HAP-1 (cell line): ENCODE measurements around the gene EIF3K.
"Not testable (repeated sequence)": the region's sequence is repeated elsewhere in the genome, so short reads cannot be mapped to it uniquely, and the experiment has no call there.

Experiments
- DNase-seq, 2 experiments: peaks; one replicate each; pipeline ENCODE4 v3.0.0-alpha.2; 2016 to 2020; ENCODE audit warnings: low spot score in 2 of 2
- H3K27me3 ChIP-seq: fragments of 250-450 bp; sonication (Bioruptor Pico); 2 replicates; pipeline ENCODE4 v1.5.1; 2020; ENCODE audit warnings: low read depth, mild to moderate bottlenecking, moderate library complexity
- H3K36me3 ChIP-seq: fragments of 250-450 bp; sonication (Bioruptor Pico); replicated peaks from 2 replicates; pipeline ENCODE4 v1.5.1; 2020; ENCODE audit warnings: mild to moderate bottlenecking
- H3K4me1 ChIP-seq: fragments of 250-450 bp; sonication (Bioruptor Pico); 2 replicates; pipeline ENCODE4 v1.5.1; 2020; ENCODE audit warnings: mild to moderate bottlenecking
- H3K4me3 ChIP-seq: fragments of 250-450 bp; sonication (Bioruptor Pico); 2 replicates; pipeline ENCODE4 v1.5.1; 2020; ENCODE audit warnings: mild to moderate bottlenecking, moderate library complexity
- H3K9me3 ChIP-seq: fragments of 250-450 bp; sonication (Bioruptor Pico); 2 replicates; pipeline ENCODE4 v1.5.1; 2020; ENCODE audit warnings: mild to moderate bottlenecking, moderate library complexity
- in situ Hi-C: fragments of 300-500 bp; cut with MboI; formaldehyde crosslinking; loops from 3 replicates; pipeline ENCODE4 v1.14.3; 2020; ENCODE audit warnings: low sequenced_read_pairs, inconsistent platforms, mixed read lengths

Gene EIF3K

DNA sequence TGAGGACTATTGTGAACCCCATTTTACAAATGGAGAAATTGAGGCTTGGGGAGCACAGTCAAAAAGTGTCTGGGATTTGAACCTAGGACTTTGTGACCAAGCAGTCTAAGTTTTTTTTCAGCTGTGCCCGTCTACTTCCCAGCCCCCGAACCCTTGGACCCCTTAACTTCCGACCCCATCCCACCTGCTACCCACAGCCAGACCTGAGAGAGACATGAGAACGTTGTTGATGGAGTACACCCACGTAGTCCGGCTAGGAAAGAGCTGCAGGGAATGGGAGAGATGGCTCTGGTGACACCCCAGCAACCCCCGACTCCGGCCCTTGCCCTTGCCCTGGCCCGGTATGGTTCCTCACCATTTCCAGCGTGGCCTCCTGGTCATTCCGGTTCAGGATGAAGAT, 19.3 kb upstream of the EIF3K start:
- Histone ChIP-seq H3K27me3 (no peaks in the 10 kb centered on the region), H3K9me3 (no peaks in the 10 kb centered on the region), H3K36me3 (no peaks in the 10 kb centered on the region), H3K4me3 (no peak overlapping the region), H3K4me1 (no peaks in the 10 kb centered on the region)
- in situ Hi-C loops = no loop called here
- no peak for DNase-seq

DNA sequence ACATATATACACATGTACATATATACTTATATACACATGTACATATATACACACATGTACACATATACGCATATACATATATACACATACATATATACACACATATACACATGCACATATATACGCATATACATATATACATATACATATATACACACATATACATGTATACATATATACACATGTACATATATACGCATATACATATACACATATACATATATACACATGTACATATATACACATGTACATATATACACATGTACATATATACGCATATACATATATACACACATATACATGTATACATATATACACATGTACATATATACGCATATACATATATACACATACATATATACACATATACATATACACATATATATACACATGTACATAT, 16.1 kb upstream of the EIF3K start:
- not testable (repeated sequence) for H3K36me3 ChIP-seq

GRCh38 chr19:38606131-38606530, 12.9 kb upstream of the EIF3K start:
- H3K4me1 ChIP-seq = no peaks in the 10 kb centered on the region
- in situ Hi-C loops = no loop called here
- no peak overlapping the region for H3K4me3 ChIP-seq
- no peak for DNase-seq
- no peaks in the 10 kb centered on the region for H3K9me3 ChIP-seq
- no peaks in the 10 kb centered on the region for H3K36me3 ChIP-seq
- no peaks in the 10 kb centered on the region for H3K27me3 ChIP-seq

More for the DNA sequence above, 16.1 kb upstream of the EIF3K start:
- H3K4me1 ChIP-seq, DNase-seq, H3K27me3 ChIP-seq, H3K4me3 ChIP-seq, in situ Hi-C loops, H3K9me3 ChIP-seq: not testable (repeated sequence)

GRCh38 chr19:38614289-38614688, 4.7 kb upstream of the EIF3K start:
- Histone ChIP-seq H3K9me3 (no peaks in the 10 kb centered on the region), H3K4me1 (peaks cover 5% of the 10 kb centered on the region), H3K27me3 (no peaks in the 10 kb centered on the region), H3K36me3 (no peaks in the 10 kb centered on the region), H3K4me3 (no peak overlapping the region)
- in situ Hi-C loops = no loop called here
- no peak for DNase-seq

- H3K4me3 ChIP-seq = no peak overlapping the region
- H3K4me1 ChIP-seq = peaks cover 5% of the 10 kb centered on the region
- H3K27me3 ChIP-seq = no peaks in the 10 kb centered on the region
- no peak for DNase-seq
- in situ Hi-C loops = no loop called here
- no peaks in the 10 kb centered on the region for H3K9me3 ChIP-seq
- H3K36me3 ChIP-seq = peaks cover under 1% of the 10 kb centered on the region
Observed at GRCh38 chr19:38615007-38615581, 3.9 kb upstream of the EIF3K start.

DNA sequence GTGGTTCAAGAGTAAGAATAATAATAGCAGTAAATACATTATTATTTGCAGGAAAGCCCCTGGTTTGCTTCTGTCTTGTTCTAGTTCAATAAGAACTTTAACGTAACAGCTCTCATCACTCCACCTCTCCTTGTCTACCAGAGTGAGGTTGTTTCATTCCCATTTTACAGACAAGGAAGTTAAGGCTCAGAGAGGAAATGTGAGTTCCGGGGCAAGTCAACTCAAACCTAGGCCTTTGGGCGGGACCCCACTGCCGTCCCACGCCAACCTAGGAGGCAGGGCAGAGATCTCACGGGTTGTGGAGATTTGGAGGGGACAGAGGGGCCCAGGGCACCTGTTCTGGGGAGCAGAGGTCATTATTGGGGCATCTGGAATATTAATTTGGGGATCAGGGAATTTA, 2.7 kb upstream of the EIF3K start:
- H3K9me3 ChIP-seq = no peaks in the 10 kb centered on the region
- no peak overlapping the region for H3K4me3 ChIP-seq
- no peak for DNase-seq
- in situ Hi-C loops = no loop called here
- H3K36me3 ChIP-seq = peaks cover 11% of the 10 kb centered on the region
- peaks cover 5% of the 10 kb centered on the region for H3K4me1 ChIP-seq
- no peaks in the 10 kb centered on the region for H3K27me3 ChIP-seq

- in situ Hi-C loops = no loop called here
- no peak for DNase-seq
- Histone ChIP-seq H3K27me3 (no peaks in the 10 kb centered on the region), H3K4me1 (peaks cover 5% of the 10 kb centered on the region), H3K4me3 (no peak overlapping the region), H3K36me3 (peaks cover 18% of the 10 kb centered on the region), H3K9me3 (no peaks in the 10 kb centered on the region)
Observed at GRCh38 chr19:38617283-38617763, 1.7 kb upstream of the EIF3K start.

GRCh38 chr19:38617764-38618589, 1.0 kb upstream of the EIF3K start, which contains the start of gene MAP4K1:
TSS of gene MAP4K1 (minus strand) at chr19:38617953. CDS start at chr19:38617895, 58 bp downstream.
- Histone ChIP-seq H3K9me3 (no peaks in the 10 kb centered on the region), H3K4me1 (peaks cover 5% of the 10 kb centered on the region), H3K27me3 (no peaks in the 10 kb centered on the region), H3K4me3 (peak within 1 kb of the TSS; percentile 89), H3K36me3 (peaks cover 25% of the 10 kb centered on the region)
- in situ Hi-C loops = no loop called here
- peak in 1 of 2 experiments; percentile 44 for DNase-seq

GRCh38 chr19:38619361-38620174, 580 bp downstream of the EIF3K start:
- Histone ChIP-seq H3K4me3 (peak overlapping the region; percentile 89), H3K27me3 (no peaks in the 10 kb centered on the region), H3K36me3 (peaks cover 38% of the 10 kb centered on the region), H3K9me3 (no peaks in the 10 kb centered on the region), H3K4me1 (peaks cover 5% of the 10 kb centered on the region)
- in situ Hi-C loops = no loop called here
- no peak for DNase-seq

DNA sequence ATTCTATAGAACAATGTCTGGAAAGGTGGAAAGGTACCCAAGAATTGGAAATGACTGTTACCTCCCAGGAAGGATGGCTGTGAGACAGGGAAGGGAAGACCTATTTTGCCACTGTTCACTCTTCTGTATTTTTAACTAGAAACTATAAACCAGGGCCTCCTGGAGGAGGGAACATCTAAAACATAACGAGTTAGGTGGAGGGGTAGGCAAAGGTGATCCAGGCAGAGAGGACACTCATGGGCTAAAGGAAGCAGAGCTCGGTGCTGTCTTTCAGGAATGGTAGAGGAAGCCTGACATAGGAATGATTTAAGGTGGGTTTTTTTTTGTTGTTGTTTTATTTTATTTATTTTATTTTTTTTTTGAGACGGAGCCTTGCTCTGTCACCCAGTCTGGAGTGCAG, 5.8 kb downstream of the EIF3K start:
- in situ Hi-C loops = loop anchor here (25.0 kb wide), 1 partner anchor 388 kb away; no protein-coding TSS in a partner anchor

DNA sequence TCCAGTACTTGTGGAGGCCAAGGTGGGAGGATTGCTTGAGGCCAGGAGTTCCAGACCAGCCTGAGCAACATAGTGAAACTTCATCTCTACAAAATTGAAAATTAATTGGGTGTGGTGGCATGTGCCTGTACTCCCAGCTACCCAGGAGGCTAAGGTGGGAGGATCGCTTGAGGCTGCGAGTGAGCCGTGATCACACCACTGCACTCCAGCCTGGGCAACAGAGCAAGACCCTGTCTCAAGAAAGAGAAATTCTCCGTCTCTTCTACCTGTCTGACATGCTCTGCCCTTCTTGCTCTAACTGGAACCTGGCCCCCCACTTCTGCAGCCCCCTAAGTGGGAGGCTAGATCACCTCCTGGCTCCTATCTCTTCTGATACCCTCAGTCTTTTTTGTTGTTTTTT, 7.4 kb downstream of the EIF3K start:
- Histone ChIP-seq H3K9me3 (no peaks in the 10 kb centered on the region), H3K36me3 (peaks cover 88% of the 10 kb centered on the region), H3K4me3 (no peak overlapping the region), H3K27me3 (no peaks in the 10 kb centered on the region), H3K4me1 (peaks cover 6% of the 10 kb centered on the region)
- in situ Hi-C loops = loop anchor here (25.0 kb wide), 1 partner anchor 389 kb away; no protein-coding TSS in a partner anchor
- DNase-seq = no peak

More for the DNA sequence above, 5.8 kb downstream of the EIF3K start:
- DNase-seq = no peak
- Histone ChIP-seq H3K4me3 (no peak overlapping the region), H3K4me1 (no peaks in the 10 kb centered on the region; the same call in 1 of the 2 replicates), H3K36me3 (peaks cover 86% of the 10 kb centered on the region), H3K27me3 (no peaks in the 10 kb centered on the region), H3K9me3 (no peaks in the 10 kb centered on the region)

DNA sequence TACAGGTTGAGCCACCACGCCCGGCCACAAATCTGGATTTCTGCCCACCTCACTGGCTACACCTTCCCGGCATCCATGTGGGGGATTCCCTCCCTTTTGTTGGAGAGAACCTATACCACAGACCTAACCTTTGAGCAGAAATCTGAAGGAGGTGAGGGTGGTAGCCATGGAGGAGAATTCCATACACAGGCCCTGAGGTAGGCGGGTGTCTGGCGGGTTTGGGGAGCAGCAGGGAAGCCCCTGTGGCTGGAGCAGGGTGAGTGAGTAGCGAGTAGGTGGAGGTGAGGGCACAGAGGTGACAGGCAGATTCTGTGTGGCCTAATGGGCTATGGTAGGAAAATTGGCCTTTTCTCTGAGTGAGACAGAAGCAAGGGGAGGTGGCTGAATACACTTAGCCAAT, 10.6 kb downstream of the EIF3K start:
- Histone ChIP-seq H3K36me3 (peaks cover 84% of the 10 kb centered on the region), H3K9me3 (no peaks in the 10 kb centered on the region), H3K27me3 (no peaks in the 10 kb centered on the region), H3K4me1 (peaks cover 10% of the 10 kb centered on the region), H3K4me3 (no peak overlapping the region)
- DNase-seq = no peak
- in situ Hi-C loops = loop anchor here (25.0 kb wide), 1 partner anchor 392 kb away; no protein-coding TSS in a partner anchor

DNA sequence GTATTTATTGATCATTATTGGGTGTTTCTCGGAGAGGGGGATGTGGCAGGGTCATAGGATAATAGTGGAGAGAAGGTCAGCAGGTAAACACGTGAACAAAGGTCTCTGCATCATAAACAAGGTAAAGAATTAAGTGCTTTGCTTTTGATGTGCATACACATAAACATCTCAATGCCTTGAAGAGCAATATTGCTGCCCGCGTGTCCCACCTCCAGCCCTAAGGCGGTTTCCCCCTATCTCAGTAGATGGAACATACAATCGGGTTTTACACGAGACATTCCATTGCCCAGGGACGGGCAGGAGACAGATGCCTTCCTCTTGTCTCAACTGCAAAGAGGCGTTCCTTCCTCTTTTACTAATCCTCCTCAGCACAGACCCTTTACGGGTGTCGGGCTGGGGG, 12.3 kb downstream of the EIF3K start:
- H3K36me3 ChIP-seq = peaks cover 84% of the 10 kb centered on the region
- not testable (repeated sequence) for H3K27me3 ChIP-seq, H3K4me3 ChIP-seq, DNase-seq, H3K9me3 ChIP-seq, H3K4me1 ChIP-seq
- in situ Hi-C loops = loop anchor here (5.0 to 25.0 kb wide), 3 partner anchors 114 to 394 kb away; partner anchors contain the start of gene FAM98C
